ENCODE results near the gene MAPK11. TPM values are rescaled to one million over a fixed set of nuclear protein-coding genes. Genes with fewer than 3 reads are reported as not detected.

The MAPK11 gene
- total RNA-seq, 1 experiment from 2014 or later, result 19.3 TPM

- Histone ChIP-seq H3K4me1 (ENCODE audit: control insufficient read depth in 1 of 2, insufficient read depth in 2 of 2, low read length in 2 of 2) (peaks cover 27 to 53% of the 10 kb centered on the region in 2 experiments), H3K9ac (ENCODE audit: low read length) (peak overlapping the region; percentile 57), H3K9me3 (ENCODE audit: control insufficient read depth in 1 of 2, insufficient read depth in 1 of 2, low read depth in 1 of 2, low read length in 2 of 2) (peaks cover 0 to 1% of the 10 kb centered on the region in 2 experiments; a peak in 1 of 4 replicates), H3K79me2 (ENCODE audit: insufficient read depth, low read length) (no peaks in the 10 kb centered on the region; the same call in 1 of the 2 replicates), H3K9me2 (ENCODE audit: insufficient read depth) (no peaks in the 10 kb centered on the region), H2AFZ (ENCODE audit: low read depth, low read length, poor library complexity, severe bottlenecking) (no peak overlapping the region), H3K4me2 (ENCODE audit: low read length) (peak overlapping the region; percentile 97), H4K20me1 (ENCODE audit: insufficient read depth) (no peaks in the 10 kb centered on the region), H3K36me3 (ENCODE audit: control insufficient read depth in 1 of 2, insufficient read depth in 2 of 2, low read length in 2 of 2) (peaks cover 0 to 10% of the 10 kb centered on the region in 2 experiments; a peak in 3 of 4 replicates), H3K27ac (ENCODE audit: low read depth, low read length) (peak overlapping the region; percentile 49), H3K27me3 (ENCODE audit: insufficient read depth, low read length) (no peaks in the 10 kb centered on the region), H3K4me3 (replicated peaks in 1 of 2; ENCODE audit: low read depth in 1 of 2, low read length in 2 of 2) (peak overlapping the region; percentile 55 to 65)
- CTCF ChIA-PET, result interaction anchor here (1.6 kb wide), 1 partner anchor 20 kb away, joined by 4 read pairs; the partner anchor contains the start of gene HDAC10
- TF ChIP-seq ZBTB33 (IDR thresholded peaks at IDR 0.05; ENCODE audit: extremely low read depth, insufficient replicate concordance, low read length), result no peak
- no peak for TF ChIP-seq SP1 (IDR thresholded peaks at IDR 0.05; ENCODE audit: low read depth)
- no peak for TF ChIP-seq ATF3 (IDR thresholded peaks at IDR 0.05)
- TF ChIP-seq POLR2AphosphoS5 (IDR thresholded peaks at IDR 0.05; ENCODE audit: low read depth, low read length), result no peak
- peak; percentile 64; the same call in 1 of the 2 replicates for TF ChIP-seq SIN3A (IDR thresholded peaks at IDR 0.05; ENCODE audit: low read depth)
- peak; percentile 94 for TF ChIP-seq REST (IDR thresholded peaks at IDR 0.05; ENCODE audit: low read depth)
- TF ChIP-seq MAX (IDR thresholded peaks at IDR 0.05), result peak; percentile 33; the same call in 1 of the 2 replicates
- TF ChIP-seq TCF7L2 (IDR thresholded peaks at IDR 0.05; ENCODE audit: borderline replicate concordance, extremely low read depth, insufficient read depth, insufficient read length), result no peak
- no peak for TF ChIP-seq POLR2A (IDR thresholded peaks at IDR 0.05; ENCODE audit: borderline replicate concordance, extremely low read depth, insufficient read depth, insufficient read length)
- no peak for TF ChIP-seq CTCF (IDR thresholded peaks at IDR 0.05 in 2 of 3, conservative IDR thresholded peaks at IDR 0.05 in 1 of 3; ENCODE audit: borderline replicate concordance in 1 of 3, insufficient read depth in 1 of 3, low read depth in 2 of 3, low read length in 2 of 3)
- no peak for TF ChIP-seq ELF1 (IDR thresholded peaks at IDR 0.05; ENCODE audit: borderline replicate concordance, low read depth)
- no peak for TF ChIP-seq RAD21 (IDR thresholded peaks at IDR 0.05; ENCODE audit: low read depth)
- TF ChIP-seq EZH2phosphoT487 (IDR thresholded peaks at IDR 0.05; ENCODE audit: borderline replicate concordance), result no peak
- no peak for TF ChIP-seq CBX3 (IDR thresholded peaks at IDR 0.05; ENCODE audit: low read depth)
- TF ChIP-seq CEBPB (IDR thresholded peaks at IDR 0.05; ENCODE audit: low read depth), result no peak
- no peak for TF ChIP-seq ZFX (IDR thresholded peaks at IDR 0.05)
- TF ChIP-seq ZNF274 (IDR thresholded peaks at IDR 0.05; ENCODE audit: low read depth, low read length), result no peak
- no peak for TF ChIP-seq JUND (IDR thresholded peaks at IDR 0.05)
- TF ChIP-seq EZH2 (IDR thresholded peaks at IDR 0.05), result no peak
- no peak for DNase-seq (ENCODE audit: low read depth, low spot score)
- peak; percentile 36 for ATAC-seq
- RAD21 ChIA-PET (ENCODE audit: low non-redundant PET in 1 of 2, low total read pairs in 2 of 2, uncharacterized antibody in 2 of 2, unreplicated experiment in 2 of 2), result no interaction called here
- POLR2A ChIA-PET, result interaction anchor here (0.6 to 2.3 kb wide), 2 partner anchors 8 to 20 kb away, joined by 4 to 7 read pairs; partner anchors contain the start of gene HDAC10
- BruUV-seq (replicated peaks), result no TSS peak
- intact Hi-C loops (cut with micrococcal nuclease), result no loop called here
These were observed 650 bp upstream of the MAPK11 start for GRCh38 chr22:50270666-50271394.
